Measurements from ENCODE around the gene NAV2. TPM values are rescaled to one million over a fixed set of nuclear protein-coding genes. Genes with fewer than 3 reads are reported as not detected.

The NAV2 gene
- polyA plus RNA-seq, 3 donors: not detected

DNA sequence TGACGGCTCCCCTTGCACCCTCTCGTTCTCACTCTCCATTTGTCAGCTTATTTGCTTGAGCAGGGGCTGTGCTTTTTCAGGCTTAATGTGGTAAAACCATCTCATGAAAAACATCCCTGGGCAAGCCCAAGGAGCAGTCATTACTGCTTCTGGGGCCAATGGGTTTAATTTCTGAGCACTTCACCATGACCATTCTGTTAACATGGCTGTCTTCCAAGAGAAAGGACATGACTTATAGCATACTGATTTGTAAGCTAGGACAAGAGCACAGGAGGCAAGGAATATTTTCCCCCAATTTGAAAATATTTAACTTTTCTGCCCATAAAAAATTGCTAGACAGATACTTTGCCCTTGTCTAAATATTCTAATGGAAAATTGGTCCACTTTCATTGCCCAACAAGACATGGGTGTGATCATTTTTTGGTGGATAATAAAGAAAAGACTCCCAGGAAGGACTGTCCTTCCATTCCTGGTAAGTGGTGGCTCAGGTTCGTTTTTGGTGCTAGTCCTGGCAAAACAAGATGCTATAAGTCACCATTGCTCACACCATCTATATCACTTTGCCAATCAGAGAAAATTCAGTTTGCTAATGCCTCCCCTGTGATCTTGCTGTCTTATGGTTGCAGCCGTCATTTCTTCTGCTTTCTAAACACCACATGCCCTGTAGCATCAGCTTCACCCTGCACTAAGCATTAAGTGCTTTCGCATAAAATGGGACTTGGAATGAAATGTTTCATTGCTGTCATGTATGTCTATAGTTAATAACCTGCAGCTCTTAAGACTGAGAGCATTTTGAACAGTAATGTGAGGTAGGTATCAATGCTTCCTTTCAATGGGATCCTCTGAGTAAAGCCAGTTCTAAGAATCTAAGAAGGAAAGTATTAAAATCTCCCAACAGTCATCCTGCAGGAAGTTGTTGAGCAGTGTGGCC is 339.1 kb downstream of the NAV2 start:
- Mint-ChIP-seq H3K9me3 (no peaks in the 10 kb centered on the region), H3K27ac (no peak overlapping the region), H3K4me3 (no peak overlapping the region), H3K27me3 (ENCODE audit: low read depth in 3 of 3) (peaks cover 0 to 1% (median 0%) of the 10 kb centered on the region in 3 donors), H3K4me1 (peaks cover 26% of the 10 kb centered on the region), H3K36me3 (peaks cover 0 to 2% of the 10 kb centered on the region in 2 donors)
- no peaks in the 10 kb centered on the region for H3K79me2 ChIP-seq (ENCODE audit: insufficient read depth, low read length)
- intact Hi-C loops (cut with micrococcal nuclease): no loop called here
- TF ChIP-seq, protein P1, sequence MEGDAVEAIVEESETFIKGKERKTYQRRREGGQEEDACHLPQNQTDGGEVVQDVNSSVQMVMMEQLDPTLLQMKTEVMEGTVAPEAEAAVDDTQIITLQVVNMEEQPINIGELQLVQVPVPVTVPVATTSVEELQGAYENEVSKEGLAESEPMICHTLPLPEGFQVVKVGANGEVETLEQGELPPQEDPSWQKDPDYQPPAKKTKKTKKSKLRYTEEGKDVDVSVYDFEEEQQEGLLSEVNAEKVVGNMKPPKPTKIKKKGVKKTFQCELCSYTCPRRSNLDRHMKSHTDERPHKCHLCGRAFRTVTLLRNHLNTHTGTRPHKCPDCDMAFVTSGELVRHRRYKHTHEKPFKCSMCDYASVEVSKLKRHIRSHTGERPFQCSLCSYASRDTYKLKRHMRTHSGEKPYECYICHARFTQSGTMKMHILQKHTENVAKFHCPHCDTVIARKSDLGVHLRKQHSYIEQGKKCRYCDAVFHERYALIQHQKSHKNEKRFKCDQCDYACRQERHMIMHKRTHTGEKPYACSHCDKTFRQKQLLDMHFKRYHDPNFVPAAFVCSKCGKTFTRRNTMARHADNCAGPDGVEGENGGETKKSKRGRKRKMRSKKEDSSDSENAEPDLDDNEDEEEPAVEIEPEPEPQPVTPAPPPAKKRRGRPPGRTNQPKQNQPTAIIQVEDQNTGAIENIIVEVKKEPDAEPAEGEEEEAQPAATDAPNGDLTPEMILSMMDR (IDR thresholded peaks at IDR 0.05): no peak
- H3K9ac ChIP-seq (ENCODE audit: insufficient read depth, low read length, poor library complexity, severe bottlenecking): no peak overlapping the region
- no peak overlapping the region for H3K27ac ChIP-seq (ENCODE audit: low read depth in 1 of 2, low read length in 2 of 2)
- H3K27me3 ChIP-seq (ENCODE audit: control insufficient read depth in 2 of 2, insufficient read depth in 2 of 2, low read length in 2 of 2): no peaks in the 10 kb centered on the region
- no peaks in the 10 kb centered on the region for H4K20me1 ChIP-seq (ENCODE audit: insufficient read depth, low read length)
- H3K4me1 ChIP-seq (ENCODE audit: control insufficient read depth in 1 of 2, insufficient read depth in 2 of 2, low read length in 2 of 2): peaks cover under 1 to 4% of the 10 kb centered on the region in 2 donors
- H3K4me2 ChIP-seq (replicated peaks; ENCODE audit: extremely low read depth, low read length, poor library complexity, severe bottlenecking): no peak overlapping the region
- no peak overlapping the region for H2AFZ ChIP-seq (ENCODE audit: insufficient read depth, low read depth, low read length, poor library complexity, severe bottlenecking)
- H3K9me3 ChIP-seq (replicated peaks in 1 of 2; ENCODE audit: control insufficient read depth in 1 of 2, insufficient read depth in 1 of 2, low read length in 2 of 2): no peaks in the 10 kb centered on the region
- DNase-seq: no peak
- no peaks in the 10 kb centered on the region for H3K36me3 ChIP-seq (replicated peaks in 1 of 2; ENCODE audit: control insufficient read depth in 1 of 2, insufficient read depth in 2 of 2, low read length in 2 of 2)
- H3K4me3 ChIP-seq (replicated peaks in 1 of 3; ENCODE audit: low read depth in 2 of 3, low read length in 3 of 3): no peak overlapping the region
- 80% methylated on average over 2 of the region's 5 CpGs for WGBS (ENCODE audit: insufficient coverage)

DNA sequence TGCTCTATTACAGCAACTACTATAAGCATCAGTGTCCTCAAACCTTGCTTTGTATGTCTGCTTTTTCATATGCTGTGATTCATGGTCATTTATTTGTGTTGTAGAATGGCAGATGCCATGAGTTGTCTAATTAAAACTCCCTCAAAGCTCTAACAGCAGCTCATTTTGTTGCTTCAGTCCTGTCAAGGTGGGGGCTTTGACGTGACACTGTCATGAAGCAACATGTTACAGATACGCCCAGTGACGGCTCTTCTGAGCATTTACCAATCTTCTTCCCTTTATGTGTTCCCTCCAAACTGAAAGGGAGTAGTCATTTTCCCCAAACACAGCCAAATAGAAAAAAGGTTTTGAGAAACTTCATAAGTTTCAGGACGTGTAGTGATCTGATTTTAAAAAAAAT is 340.9 kb downstream of the NAV2 start:
- no peak for DNase-seq
- Histone ChIP-seq H2AFZ (ENCODE audit: insufficient read depth, low read depth, low read length, poor library complexity, severe bottlenecking) (no peak overlapping the region), H3K27ac (ENCODE audit: low read depth in 1 of 2, low read length in 2 of 2) (no peak overlapping the region), H3K79me2 (ENCODE audit: insufficient read depth, low read length) (no peaks in the 10 kb centered on the region), H3K9ac (ENCODE audit: insufficient read depth, low read length, poor library complexity, severe bottlenecking) (no peak overlapping the region), H3K9me3 (replicated peaks in 1 of 2; ENCODE audit: control insufficient read depth in 1 of 2, insufficient read depth in 1 of 2, low read length in 2 of 2) (no peaks in the 10 kb centered on the region), H4K20me1 (ENCODE audit: insufficient read depth, low read length) (no peaks in the 10 kb centered on the region), H3K4me1 (ENCODE audit: control insufficient read depth in 1 of 2, insufficient read depth in 2 of 2, low read length in 2 of 2) (no peaks in the 10 kb centered on the region), H3K4me3 (replicated peaks in 1 of 3; ENCODE audit: low read depth in 2 of 3, low read length in 3 of 3) (no peak overlapping the region), H3K27me3 (ENCODE audit: control insufficient read depth in 2 of 2, insufficient read depth in 2 of 2, low read length in 2 of 2) (no peaks in the 10 kb centered on the region), H3K36me3 (replicated peaks in 1 of 2; ENCODE audit: control insufficient read depth in 1 of 2, insufficient read depth in 2 of 2, low read length in 2 of 2) (no peaks in the 10 kb centered on the region), H3K4me2 (replicated peaks; ENCODE audit: extremely low read depth, low read length, poor library complexity, severe bottlenecking) (no peak overlapping the region)
- H3K36me3 Mint-ChIP-seq: peaks cover 0 to 2% of the 10 kb centered on the region in 2 donors
- 83% methylated on average over 1 of the region's 4 CpGs for WGBS (ENCODE audit: insufficient coverage)
- peaks cover 0 to 1% (median 0%) of the 10 kb centered on the region in 3 donors for H3K27me3 Mint-ChIP-seq (ENCODE audit: low read depth in 3 of 3)
- no peak overlapping the region for H3K4me3 Mint-ChIP-seq
- TF ChIP-seq, protein P1 (IDR thresholded peaks at IDR 0.05): no peak
- H3K27ac Mint-ChIP-seq: no peak overlapping the region
- peaks cover 9% of the 10 kb centered on the region for H3K4me1 Mint-ChIP-seq
- no peaks in the 10 kb centered on the region for H3K9me3 Mint-ChIP-seq
- intact Hi-C loops (cut with micrococcal nuclease): no loop called here

Measured in CD14-positive monocyte (primary cell).